CD14-positive monocyte (primary cell): ENCODE measurements around the gene LRCH4. TPM values are rescaled to one million over a fixed set of nuclear protein-coding genes. Genes with fewer than 3 reads are reported as not detected.
A peak's percentile ranks its signal among the peaks of the same experiment; 100 is the strongest.

Experiments
- DNase-seq, 3 donors: peaks; one replicate each; pipeline ENCODE4 v3.0.0-alpha.2; 2011 to 2022
- H2AFZ ChIP-seq: 2 replicates; pipeline ENCODE4 v1.6.0; 2012; ENCODE audit warnings: mild to moderate bottlenecking, low read depth, low read length, inconsistent platforms; ENCODE audit not compliant: insufficient read depth, poor library complexity, severe bottlenecking
- H3K27ac ChIP-seq, 2 donors: 1 replicate in 1 of 2; 2 replicates in 1 of 2; pipeline ENCODE4 v1.5.1; 2012 to 2013; ENCODE audit warnings: low read length in 2 of 2, control low read depth in 1 of 2, inconsistent platforms in 1 of 2, low read depth in 1 of 2, mild to moderate bottlenecking in 1 of 2
- H3K27me3 ChIP-seq, 2 donors: one replicate each; pipeline versions ENCODE4 v1.6.0 to v1.6.1; 2011 to 2013; ENCODE audit warnings: low read length in 2 of 2; ENCODE audit not compliant: control insufficient read depth in 2 of 2, insufficient read depth in 2 of 2
- H3K36me3 ChIP-seq, 2 donors: replicated peaks in 1 of 2; 1 replicate in 1 of 2; 2 replicates in 1 of 2; pipeline versions ENCODE4 v1.5.1 to v1.6.1; 2012 to 2013; ENCODE audit warnings: low read length in 2 of 2, control low read depth in 1 of 2, inconsistent platforms in 1 of 2, mild to moderate bottlenecking in 1 of 2; ENCODE audit not compliant: insufficient read depth in 2 of 2, control insufficient read depth in 1 of 2
- H3K4me1 ChIP-seq, 2 donors: 1 replicate in 1 of 2; 2 replicates in 1 of 2; pipeline versions ENCODE4 v1.5.1 to v1.6.1; 2012 to 2013; ENCODE audit warnings: low read length in 2 of 2, control low read depth in 1 of 2, inconsistent platforms in 1 of 2, mild to moderate bottlenecking in 1 of 2, moderate library complexity in 1 of 2; ENCODE audit not compliant: insufficient read depth in 2 of 2, control insufficient read depth in 1 of 2
- H3K4me2 ChIP-seq: replicated peaks from 2 replicates; pipeline ENCODE3; 2012; ENCODE audit warnings: low read length, moderate library complexity, mild to moderate bottlenecking; ENCODE audit not compliant: poor library complexity, severe bottlenecking; ENCODE audit errors: extremely low read depth
- H3K4me3 ChIP-seq, 3 experiments: fragments of 200-600 bp in 1 of 3; sonication (generic) in 1 of 3; replicated peaks in 1 of 3; 1 replicate in 2 of 3; 2 replicates in 1 of 3; pipeline ENCODE4 v1.5.1; 2011 to 2013; ENCODE audit warnings: low read length in 3 of 3, mild to moderate bottlenecking in 3 of 3, control low read depth in 2 of 3, low read depth in 2 of 3, inconsistent platforms in 1 of 3, moderate library complexity in 1 of 3
- H3K79me2 ChIP-seq: 2 replicates; pipeline ENCODE4 v1.6.0; 2012; ENCODE audit warnings: mild to moderate bottlenecking, control low read depth, inconsistent platforms, low read length, moderate library complexity; ENCODE audit not compliant: insufficient read depth
- H3K9ac ChIP-seq: 2 replicates; pipeline ENCODE4 v1.6.0; 2017; ENCODE audit warnings: low read length, mild to moderate bottlenecking; ENCODE audit not compliant: insufficient read depth, poor library complexity, severe bottlenecking
- H3K9me3 ChIP-seq, 2 donors: replicated peaks in 1 of 2; 1 replicate in 1 of 2; 2 replicates in 1 of 2; pipeline versions ENCODE4 v1.5.1 to v1.6.1; 2012 to 2013; ENCODE audit warnings: low read length in 2 of 2, control low read depth in 1 of 2; ENCODE audit not compliant: control insufficient read depth in 1 of 2, insufficient read depth in 1 of 2
- H4K20me1 ChIP-seq: 2 replicates; pipeline ENCODE4 v1.6.0; 2012; ENCODE audit warnings: mild to moderate bottlenecking, low read length, control low read depth, moderate library complexity; ENCODE audit not compliant: insufficient read depth
- H3K27ac Mint-ChIP-seq, 7 donors: one replicate each; pipeline ENCODE4 v1.8.0; 2020; ENCODE audit warnings: mild to moderate bottlenecking in 7 of 7, mixed read lengths in 7 of 7, moderate library complexity in 6 of 7, inconsistent platforms in 2 of 7
- H3K27me3 Mint-ChIP-seq, 3 donors: one replicate each; pipeline ENCODE4 v1.8.0; 2021 to 2022; ENCODE audit warnings: low read depth in 3 of 3, mild to moderate bottlenecking in 3 of 3, mixed read lengths in 3 of 3, moderate library complexity in 3 of 3, inconsistent platforms in 1 of 3
- H3K36me3 Mint-ChIP-seq, 2 donors: one replicate each; pipeline ENCODE4 v1.8.0; 2020; ENCODE audit warnings: mixed read lengths in 2 of 2, inconsistent platforms in 1 of 2, mild to moderate bottlenecking in 1 of 2
- H3K4me1 Mint-ChIP-seq: one replicate; pipeline ENCODE4 v1.8.0; 2020; ENCODE audit warnings: mild to moderate bottlenecking, mixed read lengths
- H3K4me3 Mint-ChIP-seq, 2 donors: one replicate each; pipeline ENCODE4 v1.8.0; 2020; ENCODE audit warnings: mild to moderate bottlenecking in 2 of 2, mixed read lengths in 2 of 2, moderate library complexity in 1 of 2
- H3K9me3 Mint-ChIP-seq, 7 donors: one replicate each; pipeline ENCODE4 v1.8.0; 2020 to 2022; ENCODE audit warnings: mixed read lengths in 7 of 7, mild to moderate bottlenecking in 6 of 7, moderate library complexity in 6 of 7, inconsistent platforms in 2 of 7
- CTCF ChIP-seq: fragments of 200-600 bp; IDR thresholded peaks from one replicate; pipeline ENCODE4 v1.8.0; 2022; ENCODE audit warnings: antibody characterized with exemption, mild to moderate bottlenecking
- WGBS: methylation state at CpG from one replicate; pipeline ENCODE4 v1.1.5; 2013; ENCODE audit warnings: missing lambda C conversion rate; ENCODE audit not compliant: insufficient coverage; 5-methylcytosine and 5-hydroxymethylcytosine counted together
- intact Hi-C, 2 donors: fragments of 100-400 bp; cut with micrococcal nuclease; formaldehyde crosslinking; loops; one replicate each; pipeline versions ENCODE4 v1.15.0 to v1.15.1; 2023
- polyA plus RNA-seq, 3 donors: library from polyadenylated mRNA; depleted of rRNA in 1 of 3; unstranded in 2 of 3; stranded (reverse) in 1 of 3; fragments of 300-500 nt in 2 of 3; fragments of >200 nt in 1 of 3; fragmentation: Illumina TruSeq in 2 of 3; gene quantifications; 1 replicate in 2 of 3; 2 replicates in 1 of 3; pipeline ENCODE4 v1.2.3, GENCODE V29; 2012 to 2021

LRCH4 gene
- polyA plus RNA-seq, 3 donors = 132 to 286 (median 134) TPM

- no CpG with 5 or more reads among the region's 2 CpGs for WGBS
- H3K4me3 ChIP-seq = no peak overlapping the region
- no peak overlapping the region for H3K4me2 ChIP-seq
Measured at GRCh38 chr7:100547872-100548271, 38.1 kb downstream of the LRCH4 start.

More at GRCh38 chr7:100547872-100548271, 38.1 kb downstream of the LRCH4 start:
- intact Hi-C loops = loop anchor here in 1 of 2 donors (5.0 kb wide), 1 partner anchor 36 kb away; no protein-coding TSS in a partner anchor
- peaks cover 0 to 2% (median 0%) of the 10 kb centered on the region in 3 donors for H3K27me3 Mint-ChIP-seq
- Histone ChIP-seq H3K9ac (no peak overlapping the region), H3K9me3 (no peaks in the 10 kb centered on the region), H4K20me1 (no peaks in the 10 kb centered on the region), H3K4me1 (peaks cover 10 to 24% of the 10 kb centered on the region in 2 donors), H3K79me2 (no peaks in the 10 kb centered on the region), H3K27me3 (no peaks in the 10 kb centered on the region), H3K36me3 (no peaks in the 10 kb centered on the region), H3K27ac (no peak overlapping the region), H2AFZ (no peak overlapping the region)
- peaks cover 20% of the 10 kb centered on the region for H3K4me1 Mint-ChIP-seq
- peak overlapping the region in 3 of 7 donors; percentile 59 to 74 (median 63) for H3K27ac Mint-ChIP-seq
- peak in 2 of 3 donors; percentile 25 for DNase-seq
- no peak for TF ChIP-seq CTCF
- peaks cover 3 to 8% of the 10 kb centered on the region in 2 donors for H3K36me3 Mint-ChIP-seq
- peaks cover 0 to 2% (median 0%) of the 10 kb centered on the region in 7 donors for H3K9me3 Mint-ChIP-seq
- H3K4me3 Mint-ChIP-seq = no peak overlapping the region
